KBM-7 (cell line): ENCODE results near the gene SLAMF1.

Experiments
- DNase-seq: peaks from one replicate; pipeline ENCODE4 v3.0.0-alpha.2; 2015
- in situ Hi-C: fragments of 300-500 bp; cut with MboI; formaldehyde crosslinking; loops from 2 replicates; pipeline ENCODE4 v1.14.3; 2020; ENCODE audit warnings: low sequenced_read_pairs, low pct_unique_long_range_greater_than_20kb, mixed read lengths

SLAMF1 gene

GRCh38 chr1:160626509-160627342 lies 20.1 kb downstream of the SLAMF1 start:
- peak; percentile 76 for DNase-seq
- in situ Hi-C loops = no loop called here

- in situ Hi-C loops = no loop called here
- peak; percentile 77 for DNase-seq
Observed at GRCh38 chr1:160625725-160626498, 20.9 kb downstream of the SLAMF1 start.

- DNase-seq = no peak
- in situ Hi-C loops = no loop called here
Observed at GRCh38 chr1:160625321-160625720, 21.5 kb downstream of the SLAMF1 start.

- DNase-seq = no peak
- in situ Hi-C loops = no loop called here
Observed at GRCh38 chr1:160624464-160624863, 22.4 kb downstream of the SLAMF1 start.

GRCh38 chr1:160623862-160624261 lies 23.0 kb downstream of the SLAMF1 start:
- no peak for DNase-seq
- in situ Hi-C loops = no loop called here

- in situ Hi-C loops = no loop called here
- no peak for DNase-seq
Observed at GRCh38 chr1:160623227-160623633, 23.6 kb downstream of the SLAMF1 start.

GRCh38 chr1:160622501-160623226 lies 24.2 kb downstream of the SLAMF1 start:
- DNase-seq = no peak
- in situ Hi-C loops = no loop called here

- in situ Hi-C loops = no loop called here
- DNase-seq = peak; percentile 79
Observed at GRCh38 chr1:160621633-160622413, 25.0 kb downstream of the SLAMF1 start.

GRCh38 chr1:160620942-160621632 lies 25.8 kb downstream of the SLAMF1 start:
- DNase-seq = no peak
- in situ Hi-C loops = no loop called here

- in situ Hi-C loops = no loop called here
- DNase-seq = no peak
Observed at GRCh38 chr1:160619742-160620277, 27.0 kb downstream of the SLAMF1 start.

- in situ Hi-C loops = no loop called here
- peak; percentile 45 for DNase-seq
Observed at GRCh38 chr1:160618763-160619274, 28.0 kb downstream of the SLAMF1 start.

- in situ Hi-C loops = no loop called here
- DNase-seq = no peak
Observed at GRCh38 chr1:160618327-160618726, 28.5 kb downstream of the SLAMF1 start.

GRCh38 chr1:160615660-160616059 lies 31.2 kb downstream of the SLAMF1 start:
- no peak for DNase-seq
- in situ Hi-C loops = no loop called here

GRCh38 chr1:160614410-160614809 lies 32.4 kb downstream of the SLAMF1 start:
- peak; percentile 46 for DNase-seq
- in situ Hi-C loops = no loop called here

- DNase-seq = no peak
- in situ Hi-C loops = no loop called here
Observed at GRCh38 chr1:160612613-160613218, 34.1 kb downstream of the SLAMF1 start.

GRCh38 chr1:160610569-160611242 lies 36.1 kb downstream of the SLAMF1 start:
- in situ Hi-C loops = no loop called here
- DNase-seq = no peak

GRCh38 chr1:160608941-160609340 lies 37.9 kb downstream of the SLAMF1 start:
- DNase-seq = no peak
- in situ Hi-C loops = no loop called here
